ENCODE measurements around the gene C10orf90. TPM values are rescaled to one million over a fixed set of nuclear protein-coding genes. Genes with fewer than 3 reads are reported as not detected.

The C10orf90 gene
- total RNA-seq, 1 experiment from 2014 or later, result 1.0 TPM

DNA sequence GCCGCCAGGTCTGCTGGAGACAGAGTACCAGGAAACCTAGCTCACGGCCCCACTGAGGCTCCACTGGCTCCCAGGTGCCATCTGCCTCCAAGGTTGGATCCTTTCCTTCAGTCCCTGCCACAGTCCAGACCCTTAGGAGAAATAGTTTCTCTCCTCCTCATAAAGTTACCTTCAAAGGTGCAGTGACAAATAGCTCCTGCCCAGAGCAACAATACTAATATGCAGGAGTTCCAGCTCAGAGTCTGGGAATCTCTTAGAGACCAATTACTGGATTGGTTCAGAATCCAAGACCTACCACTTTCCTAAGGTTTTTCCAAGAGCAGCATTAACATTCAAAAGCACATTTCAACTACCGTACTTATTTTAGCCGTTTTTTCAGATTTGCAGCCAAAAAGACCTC lies 241.2 kb downstream of the C10orf90 start:
- no peak for DNase-seq (ENCODE audit: low read depth)

- no peak for DNase-seq (ENCODE audit: low read depth)
Observed at GRCh38 chr10:126425489-126426065, 244.9 kb downstream of the C10orf90 start.

DNA sequence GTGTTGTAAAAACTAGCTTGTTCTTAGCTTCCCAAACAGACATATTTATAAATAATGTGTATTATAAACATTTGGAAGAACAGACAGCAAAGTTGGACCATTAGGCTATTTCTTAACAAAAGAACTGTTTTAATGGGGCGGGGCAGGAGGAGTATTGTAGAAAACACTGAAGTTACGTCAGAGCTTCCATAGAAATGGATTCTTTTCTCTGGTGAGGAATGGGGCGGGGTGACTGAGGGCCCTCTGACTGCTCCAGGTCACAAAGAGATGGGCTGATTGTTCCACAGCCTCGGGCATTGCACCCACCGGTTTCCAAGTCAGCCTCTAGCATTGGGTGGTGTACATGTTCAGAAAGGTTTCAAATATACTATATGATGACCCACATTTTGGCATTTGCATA lies 245.5 kb downstream of the C10orf90 start:
- no peak for DNase-seq (ENCODE audit: low read depth)

DNA sequence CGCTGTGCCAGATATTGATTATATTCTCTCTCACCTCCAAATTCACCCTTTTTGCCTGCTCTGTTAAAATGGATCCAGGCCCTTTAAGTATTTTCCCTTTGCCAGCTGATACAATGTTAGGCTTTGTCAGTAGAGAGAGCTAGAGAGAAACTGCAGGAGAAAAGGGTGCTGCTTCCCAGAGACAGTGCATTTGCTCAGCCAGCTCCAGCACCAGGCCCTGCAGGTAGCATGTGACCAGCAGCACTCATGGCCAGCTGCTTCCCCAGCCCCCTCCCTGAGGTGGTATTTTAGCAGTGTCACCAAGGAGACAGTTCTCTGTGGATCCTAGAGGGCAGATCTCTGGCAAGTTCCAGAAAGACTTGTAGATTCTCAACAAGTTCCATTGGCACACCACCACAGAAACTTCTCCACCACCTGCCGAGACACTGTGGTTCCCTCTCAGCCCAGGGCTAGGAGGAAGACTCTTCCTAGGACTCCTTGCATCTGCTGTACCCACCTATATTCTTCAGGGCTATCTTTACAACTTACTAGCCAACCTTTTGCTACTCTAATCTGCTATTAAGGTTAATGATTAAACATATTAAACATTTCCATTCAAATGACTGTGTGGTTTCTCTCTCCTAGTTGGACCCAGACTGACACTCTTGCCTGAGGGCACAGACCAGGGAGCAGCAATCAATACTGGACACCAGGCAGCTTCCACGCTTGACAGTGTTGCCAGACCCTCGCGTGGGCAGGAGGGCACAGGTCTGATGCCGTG lies 246.6 kb downstream of the C10orf90 start:
- no peak for DNase-seq (ENCODE audit: low read depth)

DNA sequence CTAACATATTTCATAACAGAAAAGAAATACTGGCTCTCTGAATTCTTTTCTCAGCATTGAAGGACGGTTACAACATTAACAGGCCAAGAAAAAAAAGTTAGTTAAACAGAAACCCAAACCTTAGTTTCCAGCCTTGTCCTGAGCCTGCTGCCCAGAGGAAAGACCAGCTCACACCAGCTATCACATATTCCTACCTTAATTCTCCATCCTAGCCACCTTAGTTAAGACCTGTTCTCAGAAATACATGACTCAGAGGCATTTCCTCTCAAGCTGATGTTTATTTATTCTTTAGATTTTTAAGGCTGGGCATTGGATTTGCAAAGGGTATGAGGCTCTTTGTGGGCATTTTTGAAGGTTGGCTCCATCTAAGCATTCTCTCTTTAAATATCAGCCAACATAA lies 247.9 kb downstream of the C10orf90 start:
- DNase-seq (ENCODE audit: low read depth), result peak; percentile 22

GRCh38 chr10:126421756-126422256 lies 248.7 kb downstream of the C10orf90 start:
- peak; percentile 98 for DNase-seq (ENCODE audit: low read depth)

GRCh38 chr10:126420567-126421300 lies 249.8 kb downstream of the C10orf90 start:
- peak; percentile 28 for DNase-seq (ENCODE audit: low read depth)

DNA sequence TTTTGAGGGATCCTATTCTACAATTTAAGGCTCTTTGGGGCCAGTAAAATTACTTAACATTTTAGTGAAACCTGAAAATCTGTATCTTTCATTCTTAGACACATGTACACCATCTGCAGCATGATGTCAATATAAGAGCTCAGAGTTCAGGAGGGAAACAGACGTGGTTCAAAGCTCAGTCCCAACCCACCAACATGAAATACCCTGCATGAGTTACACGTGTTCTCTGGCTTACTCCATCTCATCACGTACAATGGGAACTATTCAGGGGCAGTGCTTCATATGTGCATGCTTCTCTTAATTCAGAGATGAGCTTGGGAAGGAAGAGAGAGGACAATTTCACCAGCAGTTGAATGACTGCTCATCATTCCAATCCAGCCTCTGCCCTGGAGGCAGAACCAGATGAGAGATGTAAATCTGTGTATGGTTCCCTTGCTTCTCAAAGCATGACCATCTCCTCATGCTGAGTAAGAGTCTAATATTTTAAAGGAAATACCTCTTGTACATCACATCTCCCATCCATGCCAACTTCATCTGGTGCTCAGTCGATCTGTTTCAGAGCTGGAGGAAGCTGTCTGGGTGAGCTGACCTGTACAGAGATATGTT lies 253.2 kb downstream of the C10orf90 start:
- no peak for DNase-seq (ENCODE audit: low read depth)

DNA sequence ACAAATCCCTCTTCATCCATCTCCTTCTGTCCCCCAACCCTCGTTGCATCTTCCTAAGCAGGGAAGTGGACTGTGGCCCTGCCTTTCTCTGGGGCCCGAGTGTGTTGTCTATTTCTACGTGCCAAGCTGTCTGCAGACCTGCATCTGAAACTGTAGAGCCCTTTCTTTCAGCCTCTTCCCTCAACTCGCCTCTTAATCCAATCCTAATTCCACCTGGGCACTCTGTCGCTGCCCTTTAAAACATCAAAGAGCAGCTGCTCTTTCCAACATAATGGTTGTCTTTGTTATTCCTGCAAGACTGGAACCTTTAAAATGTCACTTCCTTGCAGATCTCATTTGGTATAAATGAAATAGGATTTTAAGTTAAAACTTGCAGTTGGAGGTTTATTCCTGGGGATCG lies 260.7 kb downstream of the C10orf90 start:
- no peak for DNase-seq (ENCODE audit: low read depth)

GRCh38 chr10:126408953-126409641 lies 261.4 kb downstream of the C10orf90 start:
- DNase-seq (ENCODE audit: low read depth), result no peak

GRCh38 chr10:126407831-126408230 lies 262.7 kb downstream of the C10orf90 start:
- peak; percentile 68 for DNase-seq (ENCODE audit: low read depth)

DNA sequence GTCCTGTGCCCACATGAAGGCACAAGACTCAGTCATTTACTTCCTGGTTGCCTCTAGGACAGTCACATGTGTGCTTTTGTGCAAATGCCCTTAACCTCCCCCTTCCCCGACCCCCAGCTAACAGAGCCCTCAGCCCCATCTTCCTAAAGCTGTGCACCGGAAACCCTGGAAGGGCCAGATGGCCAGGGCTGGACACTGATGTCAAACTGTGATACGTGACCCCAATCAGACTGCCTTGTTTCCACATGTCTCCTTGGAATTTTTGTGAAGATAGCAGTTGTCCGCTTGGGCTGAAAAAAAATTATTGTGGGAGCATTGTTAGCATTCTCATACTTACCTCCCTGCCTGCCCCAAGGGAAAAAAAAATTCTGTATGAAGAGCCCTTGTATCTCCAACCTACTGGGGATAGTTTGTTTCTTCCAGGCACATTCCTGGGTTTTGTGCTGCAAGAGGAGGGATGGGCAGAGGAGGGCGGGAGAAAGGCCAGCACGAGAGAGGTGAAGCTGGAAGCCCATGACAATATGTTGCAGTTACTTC lies 265.2 kb downstream of the C10orf90 start:
- DNase-seq (ENCODE audit: low read depth), result no peak

DNA sequence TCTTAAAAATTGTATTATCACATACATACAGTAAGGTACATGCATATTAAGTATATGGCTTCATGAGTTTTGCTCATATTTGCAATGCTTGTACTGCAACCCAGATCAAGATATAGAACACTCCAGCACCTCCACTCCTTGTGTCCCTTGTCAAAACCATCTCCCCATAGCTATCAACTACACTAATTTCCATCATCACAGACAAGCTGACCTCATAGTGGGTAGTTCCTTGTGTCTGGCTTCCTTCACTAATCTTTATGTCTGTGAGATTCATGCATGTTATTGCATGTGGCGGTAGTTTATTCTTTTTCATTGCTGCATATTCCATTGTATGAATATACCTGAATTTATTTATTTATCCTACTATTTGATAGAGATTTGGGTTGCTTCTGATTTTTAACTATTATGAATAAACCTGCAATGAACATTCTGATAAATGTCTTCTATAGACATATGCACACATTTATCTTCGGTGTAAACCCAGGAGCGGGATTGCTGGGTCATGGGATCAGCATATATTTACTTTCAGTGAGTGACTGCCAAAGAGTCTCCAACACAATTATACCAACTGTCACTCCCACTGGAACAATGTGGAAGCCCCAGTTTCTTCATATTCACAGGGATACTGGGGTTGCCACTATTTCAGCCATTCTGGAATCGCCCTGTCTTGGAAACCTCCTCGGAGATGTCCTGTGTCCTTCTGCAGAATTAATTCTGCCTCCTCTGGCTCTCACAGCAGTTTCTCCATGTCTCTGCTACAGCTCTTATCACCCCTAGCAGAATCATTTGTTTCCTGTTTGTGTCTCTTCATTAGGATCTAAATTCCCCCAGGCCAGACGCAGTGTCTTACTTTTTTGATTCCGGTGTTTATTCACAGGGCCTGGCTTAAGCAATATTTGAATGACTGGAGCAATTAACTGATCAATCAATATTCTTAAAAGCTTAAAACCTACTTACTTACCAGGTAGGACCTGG lies 267.5 kb downstream of the C10orf90 start:
- DNase-seq (ENCODE audit: low read depth), result no peak

GRCh38 chr10:126400641-126401040 lies 269.9 kb downstream of the C10orf90 start:
- DNase-seq (ENCODE audit: low read depth), result no peak

DNA sequence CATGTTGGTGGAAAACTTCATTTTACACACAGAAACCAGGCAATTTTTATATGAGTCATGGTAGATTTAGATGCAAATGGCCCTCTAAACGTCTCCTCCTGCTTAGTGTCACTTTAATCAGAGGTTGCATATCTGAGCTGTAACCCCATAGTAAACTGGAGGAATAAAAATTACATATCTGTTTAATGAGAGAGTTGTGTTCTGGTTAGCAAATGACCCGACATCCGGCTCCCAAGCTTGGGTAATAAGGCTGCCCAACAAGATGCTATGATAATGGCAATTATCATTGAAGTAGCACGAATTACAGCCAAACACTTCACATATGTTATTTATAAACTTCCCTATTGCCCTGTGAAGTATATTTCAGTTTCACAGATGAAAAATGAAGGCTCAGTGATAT lies 271.6 kb downstream of the C10orf90 start:
- no peak for DNase-seq (ENCODE audit: low read depth)

- DNase-seq (ENCODE audit: low read depth), result no peak
Observed at GRCh38 chr10:126398383-126398743, 272.1 kb downstream of the C10orf90 start.

- peak; percentile 99 for DNase-seq (ENCODE audit: low read depth)
Observed at GRCh38 chr10:126397640-126398382, 272.7 kb downstream of the C10orf90 start.

GRCh38 chr10:126397156-126397555 lies 273.3 kb downstream of the C10orf90 start:
- no peak for DNase-seq (ENCODE audit: low read depth)

- no peak for DNase-seq (ENCODE audit: low read depth)
Observed at GRCh38 chr10:126394948-126395347, 275.5 kb downstream of the C10orf90 start.
